ENCODE data around the gene CLEC16A.

GRCh38 chr16:11129378-11129781 lies 185.0 kb downstream of the CLEC16A start:
- no peak for TF ChIP-seq CTCF (IDR thresholded peaks at IDR 0.05)
- TF ChIP-seq POLR2AphosphoS5 (IDR thresholded peaks at IDR 0.05) = no peak
- TF ChIP-seq POLR2A (IDR thresholded peaks at IDR 0.05) = no peak

All from breast epithelium (tissue), 3 donors.